Stimulated activated CD4-positive, alpha-beta T cell treated with anti-CD3 and anti-CD28 coated beads, Interleukin-4, amount 100 ng/mL, for 24 hours (primary cell): ENCODE data around the gene WNT3A.

ENCODE experiments used
- DNase-seq: peaks from one replicate; pipeline ENCODE4 v3.0.0-alpha.2; 2020

The WNT3A gene

GRCh38 chr1:228072658-228073043, 65.9 kb downstream of the WNT3A start:
- no peak for DNase-seq

GRCh38 chr1:228073061-228073856, 66.5 kb downstream of the WNT3A start:
- DNase-seq, result no peak

- no peak for DNase-seq
Observed at GRCh38 chr1:228073857-228074545, 67.2 kb downstream of the WNT3A start.

- DNase-seq, result no peak
Observed at GRCh38 chr1:228074954-228075730, 68.3 kb downstream of the WNT3A start.

DNA sequence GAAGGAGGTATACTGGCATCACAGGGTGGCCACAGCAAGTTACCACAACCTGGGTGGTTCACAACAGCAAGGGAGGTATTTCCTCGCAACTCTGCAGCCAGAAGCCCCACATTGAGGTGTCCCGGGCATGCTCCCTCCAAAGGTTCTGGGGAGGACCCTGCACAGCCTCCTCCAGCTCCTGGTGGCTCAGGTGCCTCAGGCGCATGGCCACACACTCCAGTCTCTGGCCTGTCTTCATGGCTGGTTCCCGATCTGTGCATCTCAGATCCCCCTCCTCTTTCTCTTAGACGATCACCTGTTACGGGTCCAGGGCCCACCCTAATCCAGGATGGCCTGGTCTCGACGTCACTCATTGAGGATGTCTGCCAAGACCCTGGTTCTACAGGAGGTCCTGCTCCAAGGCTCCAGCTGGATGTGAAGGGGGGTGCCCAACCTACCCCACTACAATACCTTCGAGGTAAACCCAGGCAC, 69.0 kb downstream of the WNT3A start:
- DNase-seq, result no peak

DNA sequence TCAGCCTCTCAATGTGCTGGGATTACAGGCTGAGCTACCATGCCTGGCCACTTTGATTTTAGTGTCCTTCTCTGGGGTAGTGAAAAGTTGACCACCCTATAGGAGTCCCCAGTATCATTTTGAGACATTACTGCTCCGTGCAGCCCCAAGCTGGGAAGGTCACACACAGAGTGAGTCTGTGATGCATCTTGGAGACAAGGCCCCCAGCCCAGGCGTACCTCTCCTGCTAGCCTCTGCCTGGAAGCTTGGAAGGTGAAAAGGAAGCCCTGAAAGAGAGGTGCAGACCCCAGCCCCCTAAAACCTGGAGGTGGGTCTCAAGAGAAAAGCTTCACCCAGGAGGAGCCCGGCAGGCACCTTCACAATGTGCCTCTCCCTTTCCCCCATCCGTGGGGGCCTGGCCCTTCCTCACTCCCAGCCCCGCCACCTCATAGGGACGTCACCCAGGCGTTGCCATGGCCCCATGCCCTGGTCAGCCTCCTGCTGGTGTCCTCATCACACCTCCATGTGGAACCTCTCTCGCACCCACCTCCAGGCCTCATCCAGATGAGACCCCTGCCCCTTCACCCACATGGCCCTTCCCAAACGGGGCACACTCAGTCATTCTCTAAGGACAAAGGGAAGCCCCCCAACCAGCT, 70.1 kb downstream of the WNT3A start:
- DNase-seq, result no peak

GRCh38 chr1:228077565-228078330, 71.0 kb downstream of the WNT3A start:
- no peak for DNase-seq

GRCh38 chr1:228079013-228079412, 72.2 kb downstream of the WNT3A start:
- DNase-seq, result no peak

DNA sequence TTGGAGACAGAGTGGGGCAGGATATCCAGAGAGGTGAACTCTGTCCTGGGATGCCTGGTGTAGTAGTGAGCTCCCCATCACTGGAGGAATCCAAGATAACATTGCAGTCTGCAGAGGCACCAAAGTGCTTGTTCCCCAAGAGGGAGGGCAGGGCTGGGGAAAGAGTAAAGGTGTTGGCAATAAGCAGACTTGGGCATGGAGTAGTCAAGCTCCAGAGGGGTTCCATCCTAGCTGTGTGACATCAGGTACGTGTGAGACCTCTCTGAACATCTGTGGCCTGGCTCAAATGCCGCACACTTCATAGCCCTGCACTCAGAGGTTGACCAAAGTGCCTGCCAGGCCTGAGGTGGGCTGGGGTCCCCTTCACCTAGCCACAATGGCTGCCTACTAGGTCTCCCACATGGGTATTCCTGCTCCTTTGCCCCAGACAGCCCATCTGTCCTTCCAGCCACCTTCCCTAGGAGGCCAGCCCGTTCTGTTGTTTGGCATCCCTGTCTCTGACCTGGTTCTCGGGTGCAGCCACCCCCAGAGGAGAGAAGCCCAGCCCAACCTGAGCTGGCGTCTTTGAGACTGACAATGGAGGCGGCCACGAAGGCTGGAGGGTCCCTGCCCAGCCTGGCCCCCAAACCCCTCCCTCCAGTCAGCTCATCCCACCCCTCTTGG, 72.9 kb downstream of the WNT3A start:
- no peak for DNase-seq

DNA sequence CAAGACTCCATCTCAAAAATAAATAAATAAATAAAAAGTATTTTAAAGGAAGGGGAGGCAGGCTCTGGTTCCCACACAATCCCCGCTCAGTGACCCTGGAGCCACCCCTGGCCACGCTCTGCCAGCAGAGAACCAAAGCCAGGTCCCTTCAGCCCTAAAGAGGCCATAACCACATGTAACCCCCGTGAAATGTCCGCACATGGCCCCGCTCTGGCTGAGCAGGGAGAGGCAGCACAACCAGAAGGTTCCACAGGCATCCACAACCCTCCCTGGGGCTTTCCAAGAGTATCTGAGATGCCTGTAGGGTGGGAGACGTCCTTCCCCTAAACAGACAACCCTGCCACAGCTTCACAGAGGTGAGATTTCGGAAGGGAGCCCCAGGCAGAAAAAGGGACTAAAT, 74.3 kb downstream of the WNT3A start:
- DNase-seq, result no peak

DNA sequence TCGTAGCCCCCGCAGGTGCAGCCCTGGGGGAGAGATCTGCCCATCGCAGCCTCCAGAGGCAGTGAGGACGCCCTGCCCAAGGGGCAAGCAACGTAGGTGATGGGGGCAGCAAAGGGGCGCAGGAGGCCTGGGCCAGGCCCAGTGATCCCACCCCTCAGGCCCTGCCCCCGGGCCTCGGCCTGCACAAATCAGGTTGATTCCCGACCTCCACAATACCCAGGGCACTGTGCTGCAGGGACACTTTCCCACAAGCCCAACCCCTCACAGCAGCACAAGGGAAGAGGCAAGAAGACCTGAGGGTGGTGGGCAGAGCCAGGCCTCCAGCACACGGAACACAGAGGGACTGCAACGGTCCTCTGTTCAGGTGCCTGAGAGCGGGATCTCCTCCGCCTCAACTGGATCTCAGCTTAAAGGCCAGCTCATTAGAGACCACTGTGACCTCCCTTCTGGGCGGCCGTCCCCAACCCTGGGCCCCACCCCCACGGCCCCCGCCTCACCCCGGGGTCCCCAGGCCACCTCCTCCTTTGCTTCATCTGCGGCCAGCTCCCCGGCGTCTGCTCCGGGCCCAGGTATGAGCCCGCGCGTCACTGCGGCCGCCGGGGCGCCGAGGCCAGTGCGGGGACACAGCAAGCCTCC, 74.9 kb downstream of the WNT3A start:
- peak; percentile 21 for DNase-seq

GRCh38 chr1:228082214-228082917, 75.6 kb downstream of the WNT3A start, which contains the start of gene ARF1:
ARF1 (plus strand) TSS chr1:228082708; CDS start chr1:228097115, 14,407 bp downstream.
- DNase-seq, result peak; percentile 89

DNA sequence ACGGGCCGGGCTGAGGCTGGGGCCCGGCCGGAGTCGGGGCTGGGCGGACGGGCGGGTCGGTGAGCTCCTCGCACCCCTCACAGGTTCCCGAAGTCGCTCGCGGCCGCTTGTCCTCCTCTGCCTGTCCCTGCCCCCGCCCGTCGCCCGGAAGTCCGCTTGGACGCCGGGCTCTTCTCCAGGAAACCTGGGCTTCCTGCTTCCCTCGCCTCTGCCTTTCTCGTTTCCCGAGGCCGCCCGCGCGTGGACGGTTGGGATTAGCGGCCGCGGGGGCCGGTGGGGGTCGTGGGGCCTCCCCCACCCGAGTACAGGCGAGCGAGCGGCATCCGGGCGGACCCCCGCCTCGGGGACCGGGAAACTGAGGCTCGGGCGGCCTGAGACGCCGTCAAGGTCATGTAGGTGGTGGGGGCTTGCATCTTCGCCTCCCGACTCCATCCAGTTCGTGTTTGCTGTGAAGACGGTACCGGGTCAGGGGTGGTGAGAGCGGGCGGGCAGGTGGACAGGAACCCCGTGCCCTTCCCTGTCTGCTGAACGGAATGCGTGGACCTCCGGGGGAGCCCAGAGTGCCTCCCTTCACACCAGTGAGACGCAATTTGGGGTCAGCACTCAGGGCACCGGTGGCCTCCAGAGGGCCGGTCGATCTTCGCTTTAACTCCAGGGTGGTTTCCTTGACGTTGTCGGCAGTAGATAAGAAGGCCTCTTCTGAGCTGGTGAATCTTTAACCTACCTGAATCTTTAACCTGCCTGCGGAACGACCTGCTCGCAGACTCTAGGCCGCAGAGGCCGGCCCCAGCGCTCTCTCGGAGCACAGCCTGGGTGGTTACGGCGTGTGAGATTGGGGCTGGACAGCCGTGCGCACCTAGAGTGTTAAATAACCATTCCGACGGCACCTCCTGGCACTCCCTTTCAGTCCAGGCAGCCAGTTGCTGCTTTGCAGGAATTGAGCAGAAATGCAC, 76.4 kb downstream of the WNT3A start:
- DNase-seq, result peak; percentile 36

- DNase-seq, result no peak
Observed at GRCh38 chr1:228083871-228084278, 77.1 kb downstream of the WNT3A start.

- no peak for DNase-seq
Observed at GRCh38 chr1:228084325-228084724, 77.5 kb downstream of the WNT3A start.

- DNase-seq, result no peak
Observed at GRCh38 chr1:228084797-228085196, 78.0 kb downstream of the WNT3A start.

DNA sequence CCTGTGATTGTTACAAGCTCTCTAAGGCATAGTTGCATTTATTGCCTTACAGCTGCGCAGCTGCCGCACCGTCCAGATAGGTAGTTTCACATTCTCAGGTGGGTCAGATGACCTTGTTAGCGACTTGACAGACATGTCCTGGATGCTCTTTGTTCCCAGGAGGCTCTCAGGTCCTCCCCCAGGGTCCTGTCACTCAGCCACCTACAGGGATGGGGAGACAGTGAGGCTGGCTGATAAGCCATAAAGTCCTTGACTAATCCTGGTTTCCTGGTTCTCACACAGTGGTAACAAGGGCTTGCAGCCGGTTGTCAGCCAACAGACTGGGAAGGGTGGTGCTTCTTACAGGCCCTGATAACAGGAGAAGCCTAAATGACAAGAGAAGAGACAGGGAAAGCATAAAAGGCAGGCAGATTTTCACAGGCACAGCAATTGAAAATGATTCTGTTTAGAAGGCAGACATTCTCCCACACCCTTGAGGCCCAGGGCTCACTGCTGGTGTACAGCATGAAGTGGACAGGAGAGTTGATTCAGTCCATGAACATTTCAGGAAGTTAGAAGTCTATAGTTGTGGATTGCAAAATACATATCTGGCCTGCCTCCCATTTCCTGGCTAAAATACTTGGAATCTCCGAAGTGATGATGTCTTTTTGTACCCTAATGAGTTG, 78.6 kb downstream of the WNT3A start:
- DNase-seq, result no peak

DNA sequence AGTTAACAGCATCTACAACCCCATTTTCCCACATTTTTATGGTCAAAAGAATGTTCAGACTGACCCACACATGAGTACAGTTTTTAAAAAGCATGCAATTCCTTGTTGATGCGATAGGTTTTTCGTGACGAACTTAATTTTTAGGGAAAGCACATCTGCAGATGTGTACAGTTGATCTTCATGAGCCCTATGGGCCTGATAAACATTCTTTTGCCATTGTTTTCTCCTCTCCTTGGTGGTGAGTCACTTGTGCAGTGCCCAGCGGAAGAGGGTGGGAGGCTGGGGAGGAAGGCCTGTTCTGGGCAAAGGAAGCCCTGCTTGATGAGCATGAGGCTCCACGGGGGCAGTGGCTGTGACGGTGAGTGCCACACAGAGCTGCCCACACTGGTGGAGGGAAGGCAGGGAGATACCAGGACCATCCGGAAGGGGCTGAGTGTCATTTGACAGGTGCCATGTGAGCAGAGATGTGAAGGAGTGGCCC, 81.0 kb downstream of the WNT3A start:
- no peak for DNase-seq
